Mononuclear cell (primary cell): Measurements from ENCODE around the gene TMEM61. TPM values are rescaled to one million over a fixed set of nuclear protein-coding genes. Genes with fewer than 3 reads are reported as not detected.

Experiments used
- H3K27me3 ChIP-seq: 2 replicates; pipeline ENCODE4 v1.6.0; 2011; ENCODE audit warnings: low read length, control low read depth; ENCODE audit not compliant: insufficient read depth
- H3K4me1 ChIP-seq: 2 replicates; pipeline ENCODE4 v1.5.1; 2011; ENCODE audit warnings: mild to moderate bottlenecking, low read length, control low read depth; ENCODE audit not compliant: insufficient read depth
- H3K4me3 ChIP-seq: 2 replicates; pipeline ENCODE4 v1.5.1; 2011; ENCODE audit warnings: mild to moderate bottlenecking, low read length, moderate library complexity
- H3K9me3 ChIP-seq: 2 replicates; pipeline ENCODE4 v1.5.1; 2011; ENCODE audit warnings: low read depth, mild to moderate bottlenecking, control low read depth, low read length
- total RNA-seq: library from RNA; depleted of rRNA; stranded (reverse); fragments of >200 nt; gene quantifications from one replicate; pipeline ENCODE4 v1.2.3, GENCODE V29; 2012

TMEM61 gene
- total RNA-seq, 1 donor: not detected

- no peaks in the 10 kb centered on the region for H3K9me3 ChIP-seq
- peaks cover 9% of the 10 kb centered on the region for H3K27me3 ChIP-seq
These were observed 7.1 kb upstream of the TMEM61 start for GRCh38 chr1:54973205-54973921.

GRCh38 chr1:54975356-54976108 is 4.9 kb upstream of the TMEM61 start:
- Histone ChIP-seq H3K9me3 (no peaks in the 10 kb centered on the region), H3K4me3 (no peak overlapping the region), H3K27me3 (peaks cover 19% of the 10 kb centered on the region), H3K4me1 (no peaks in the 10 kb centered on the region)

More at GRCh38 chr1:54973205-54973921, 7.1 kb upstream of the TMEM61 start:
- Histone ChIP-seq H3K4me1 (no peaks in the 10 kb centered on the region), H3K4me3 (no peak overlapping the region)

- H3K4me1 ChIP-seq: no peaks in the 10 kb centered on the region
- H3K9me3 ChIP-seq: no peaks in the 10 kb centered on the region
- peaks cover 26% of the 10 kb centered on the region for H3K27me3 ChIP-seq
- H3K4me3 ChIP-seq: no peak overlapping the region
These were observed 3.7 kb upstream of the TMEM61 start for GRCh38 chr1:54976747-54977146.

- no peaks in the 10 kb centered on the region for H3K9me3 ChIP-seq
- no peak overlapping the region for H3K4me3 ChIP-seq
- H3K27me3 ChIP-seq: peaks cover 31% of the 10 kb centered on the region
- no peaks in the 10 kb centered on the region for H3K4me1 ChIP-seq
These were observed 2.7 kb upstream of the TMEM61 start for GRCh38 chr1:54977533-54978297.

- H3K27me3 ChIP-seq: peaks cover 32% of the 10 kb centered on the region
- H3K4me1 ChIP-seq: no peaks in the 10 kb centered on the region
- no peaks in the 10 kb centered on the region for H3K9me3 ChIP-seq
- no peak overlapping the region for H3K4me3 ChIP-seq
These were observed 1.7 kb upstream of the TMEM61 start for GRCh38 chr1:54978528-54979326.

GRCh38 chr1:54979327-54979891 is 1.0 kb upstream of the TMEM61 start:
- Histone ChIP-seq H3K27me3 (peaks cover 32% of the 10 kb centered on the region), H3K4me1 (no peaks in the 10 kb centered on the region), H3K9me3 (no peaks in the 10 kb centered on the region), H3K4me3 (no peak overlapping the region)

- H3K4me3 ChIP-seq: no peak overlapping the region
- no peaks in the 10 kb centered on the region for H3K4me1 ChIP-seq
- peaks cover 34% of the 10 kb centered on the region for H3K27me3 ChIP-seq
- no peaks in the 10 kb centered on the region for H3K9me3 ChIP-seq
These were observed 341 bp upstream of the TMEM61 start for GRCh38 chr1:54980046-54980527.

GRCh38 chr1:54981466-54981865 is 1.0 kb downstream of the TMEM61 start:
- Histone ChIP-seq H3K4me3 (no peak overlapping the region), H3K9me3 (no peaks in the 10 kb centered on the region), H3K4me1 (no peaks in the 10 kb centered on the region), H3K27me3 (peaks cover 29% of the 10 kb centered on the region)

- Histone ChIP-seq H3K4me1 (no peaks in the 10 kb centered on the region), H3K27me3 (peaks cover 29% of the 10 kb centered on the region), H3K4me3 (no peak overlapping the region), H3K9me3 (no peaks in the 10 kb centered on the region)
These were observed 2.3 kb downstream of the TMEM61 start for GRCh38 chr1:54982739-54983138.

- Histone ChIP-seq H3K9me3 (no peaks in the 10 kb centered on the region), H3K4me1 (no peaks in the 10 kb centered on the region), H3K4me3 (no peak overlapping the region), H3K27me3 (peaks cover 29% of the 10 kb centered on the region)
These were observed 3.9 kb downstream of the TMEM61 start for GRCh38 chr1:54984131-54984842.

- peaks cover 19% of the 10 kb centered on the region for H3K27me3 ChIP-seq
- H3K4me3 ChIP-seq: no peak overlapping the region
- no peaks in the 10 kb centered on the region for H3K4me1 ChIP-seq
- no peaks in the 10 kb centered on the region for H3K9me3 ChIP-seq
These were observed 5.1 kb downstream of the TMEM61 start for GRCh38 chr1:54985556-54985955.

GRCh38 chr1:54986025-54986424 is 5.6 kb downstream of the TMEM61 start:
- Histone ChIP-seq H3K4me3 (no peak overlapping the region), H3K27me3 (peaks cover 17% of the 10 kb centered on the region), H3K9me3 (no peaks in the 10 kb centered on the region), H3K4me1 (no peaks in the 10 kb centered on the region)

- Histone ChIP-seq H3K9me3 (no peaks in the 10 kb centered on the region), H3K27me3 (peaks cover 13% of the 10 kb centered on the region), H3K4me3 (no peak overlapping the region), H3K4me1 (no peaks in the 10 kb centered on the region)
These were observed 6.1 kb downstream of the TMEM61 start for GRCh38 chr1:54986533-54986932.

- Histone ChIP-seq H3K9me3 (no peaks in the 10 kb centered on the region), H3K4me1 (no peaks in the 10 kb centered on the region), H3K4me3 (no peak overlapping the region), H3K27me3 (peaks cover 9% of the 10 kb centered on the region)
These were observed 7.0 kb downstream of the TMEM61 start for GRCh38 chr1:54987427-54987826.
